Ishikawa (cell line): ENCODE measurements around the gene TET3.

ENCODE experiments used
- CEBPB ChIP-seq: IDR thresholded peaks from 2 replicates; pipeline ENCODE4 v1.6.1; 2012
- CREB1 ChIP-seq: IDR thresholded peaks from 2 replicates; pipeline ENCODE4 v1.6.1; 2012; ENCODE audit warnings: low read depth
- EGR1 ChIP-seq: IDR thresholded peaks from 2 replicates; pipeline ENCODE4 v1.6.1; 2012
- EP300 ChIP-seq: IDR thresholded peaks from 2 replicates; pipeline ENCODE4 v1.6.1; 2012; ENCODE audit warnings: borderline replicate concordance
- FOXM1 ChIP-seq: IDR thresholded peaks from 2 replicates; pipeline ENCODE4 v1.6.1; 2012; ENCODE audit warnings: low read depth, borderline replicate concordance
- NFIC ChIP-seq: IDR thresholded peaks from 2 replicates; pipeline ENCODE4 v1.6.1; 2012
- RAD21 ChIP-seq: IDR thresholded peaks from 2 replicates; pipeline ENCODE4 v1.6.1; 2012; ENCODE audit warnings: low read depth
- TAF1 ChIP-seq: IDR thresholded peaks from 2 replicates; pipeline ENCODE4 v1.6.1; 2012; ENCODE audit warnings: low read depth, mild to moderate bottlenecking
- TEAD4 ChIP-seq: IDR thresholded peaks from 2 replicates; pipeline ENCODE4 v1.6.1; 2012
- YY1 ChIP-seq: IDR thresholded peaks from 2 replicates; pipeline ENCODE4 v1.6.1; 2012; ENCODE audit warnings: low read depth
- ZBTB7A ChIP-seq: IDR thresholded peaks from 2 replicates; pipeline ENCODE4 v1.6.1; 2012; ENCODE audit warnings: low read depth
- TF ChIP-seq, protein P1 (sequence below): IDR thresholded peaks from 2 replicates; pipeline ENCODE4 v1.6.1; 2012; ENCODE audit warnings: low read depth, mild to moderate bottlenecking
- TF ChIP-seq, protein P2 (sequence below): IDR thresholded peaks from 2 replicates; pipeline ENCODE4 v1.6.1; 2012
- TF ChIP-seq, protein P3 (sequence below): IDR thresholded peaks from 2 replicates; pipeline ENCODE4 v1.6.1; 2012

DNA sequence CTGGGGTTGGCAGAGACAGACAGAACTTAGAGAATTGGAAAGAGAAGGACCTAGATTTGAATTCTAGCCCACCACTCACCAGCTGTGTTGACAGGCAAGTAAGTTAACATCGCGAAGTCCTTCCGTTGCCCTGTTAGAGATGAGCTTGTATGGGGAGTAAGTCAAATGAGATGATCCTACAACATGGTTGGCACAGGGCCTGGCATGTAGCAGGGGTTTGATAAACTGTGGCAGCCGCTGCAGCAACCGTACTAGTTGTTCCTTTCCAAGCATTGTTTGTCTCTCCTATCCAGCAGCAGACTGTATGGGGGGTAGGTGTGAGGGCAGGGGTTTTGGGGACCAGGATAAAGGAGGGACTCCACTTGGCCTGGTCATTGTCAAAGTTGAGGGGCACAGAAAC lies 16.0 kb downstream of the TET3 start:
- TF ChIP-seq TAF1 (no peak), EP300 (no peak), RAD21 (no peak), CEBPB (no peak), YY1 (no peak), ZBTB7A (no peak), CREB1 (no peak), FOXM1 (no peak), EGR1 (no peak), NFIC (no peak), TEAD4 (no peak)
- TF ChIP-seq, protein P1, sequence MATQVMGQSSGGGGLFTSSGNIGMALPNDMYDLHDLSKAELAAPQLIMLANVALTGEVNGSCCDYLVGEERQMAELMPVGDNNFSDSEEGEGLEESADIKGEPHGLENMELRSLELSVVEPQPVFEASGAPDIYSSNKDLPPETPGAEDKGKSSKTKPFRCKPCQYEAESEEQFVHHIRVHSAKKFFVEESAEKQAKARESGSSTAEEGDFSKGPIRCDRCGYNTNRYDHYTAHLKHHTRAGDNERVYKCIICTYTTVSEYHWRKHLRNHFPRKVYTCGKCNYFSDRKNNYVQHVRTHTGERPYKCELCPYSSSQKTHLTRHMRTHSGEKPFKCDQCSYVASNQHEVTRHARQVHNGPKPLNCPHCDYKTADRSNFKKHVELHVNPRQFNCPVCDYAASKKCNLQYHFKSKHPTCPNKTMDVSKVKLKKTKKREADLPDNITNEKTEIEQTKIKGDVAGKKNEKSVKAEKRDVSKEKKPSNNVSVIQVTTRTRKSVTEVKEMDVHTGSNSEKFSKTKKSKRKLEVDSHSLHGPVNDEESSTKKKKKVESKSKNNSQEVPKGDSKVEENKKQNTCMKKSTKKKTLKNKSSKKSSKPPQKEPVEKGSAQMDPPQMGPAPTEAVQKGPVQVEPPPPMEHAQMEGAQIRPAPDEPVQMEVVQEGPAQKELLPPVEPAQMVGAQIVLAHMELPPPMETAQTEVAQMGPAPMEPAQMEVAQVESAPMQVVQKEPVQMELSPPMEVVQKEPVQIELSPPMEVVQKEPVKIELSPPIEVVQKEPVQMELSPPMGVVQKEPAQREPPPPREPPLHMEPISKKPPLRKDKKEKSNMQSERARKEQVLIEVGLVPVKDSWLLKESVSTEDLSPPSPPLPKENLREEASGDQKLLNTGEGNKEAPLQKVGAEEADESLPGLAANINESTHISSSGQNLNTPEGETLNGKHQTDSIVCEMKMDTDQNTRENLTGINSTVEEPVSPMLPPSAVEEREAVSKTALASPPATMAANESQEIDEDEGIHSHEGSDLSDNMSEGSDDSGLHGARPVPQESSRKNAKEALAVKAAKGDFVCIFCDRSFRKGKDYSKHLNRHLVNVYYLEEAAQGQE, result no peak
- TF ChIP-seq, protein P2, sequence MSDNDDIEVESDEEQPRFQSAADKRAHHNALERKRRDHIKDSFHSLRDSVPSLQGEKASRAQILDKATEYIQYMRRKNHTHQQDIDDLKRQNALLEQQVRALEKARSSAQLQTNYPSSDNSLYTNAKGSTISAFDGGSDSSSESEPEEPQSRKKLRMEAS, result no peak
- TF ChIP-seq, protein P3, sequence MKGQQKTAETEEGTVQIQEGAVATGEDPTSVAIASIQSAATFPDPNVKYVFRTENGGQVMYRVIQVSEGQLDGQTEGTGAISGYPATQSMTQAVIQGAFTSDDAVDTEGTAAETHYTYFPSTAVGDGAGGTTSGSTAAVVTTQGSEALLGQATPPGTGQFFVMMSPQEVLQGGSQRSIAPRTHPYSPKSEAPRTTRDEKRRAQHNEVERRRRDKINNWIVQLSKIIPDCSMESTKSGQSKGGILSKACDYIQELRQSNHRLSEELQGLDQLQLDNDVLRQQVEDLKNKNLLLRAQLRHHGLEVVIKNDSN, result no peak
